Vagina (tissue), 2 donors: ENCODE data around the gene XPNPEP1.

ENCODE experiments used
- CTCF ChIP-seq, 3 experiments: fragments of 450-650 bp in 2 of 3; fragments of 200-600 bp in 1 of 3; sonication (generic) in 1 of 3; IDR thresholded peaks; one replicate each; pipeline ENCODE4 v1.5.1; 2017 to 2019; ENCODE audit warnings: antibody characterized with exemption in 3 of 3, mild to moderate bottlenecking in 2 of 3, moderate library complexity in 2 of 3
- POLR2A ChIP-seq, 2 donors: fragments of 450-650 bp; IDR thresholded peaks; one replicate each; pipeline ENCODE4 v1.6.1; 2017; ENCODE audit warnings: antibody characterized with exemption in 2 of 2, mild to moderate bottlenecking in 2 of 2, moderate library complexity in 2 of 2
- POLR2AphosphoS5 ChIP-seq, 2 donors: sonication (generic); formaldehyde crosslinking; IDR thresholded peaks; one replicate each; pipeline ENCODE4 v1.9.0; 2017; ENCODE audit warnings: antibody characterized with exemption in 2 of 2, mild to moderate bottlenecking in 2 of 2, low read depth in 1 of 2; ENCODE audit not compliant: insufficient read depth in 1 of 2

DNA sequence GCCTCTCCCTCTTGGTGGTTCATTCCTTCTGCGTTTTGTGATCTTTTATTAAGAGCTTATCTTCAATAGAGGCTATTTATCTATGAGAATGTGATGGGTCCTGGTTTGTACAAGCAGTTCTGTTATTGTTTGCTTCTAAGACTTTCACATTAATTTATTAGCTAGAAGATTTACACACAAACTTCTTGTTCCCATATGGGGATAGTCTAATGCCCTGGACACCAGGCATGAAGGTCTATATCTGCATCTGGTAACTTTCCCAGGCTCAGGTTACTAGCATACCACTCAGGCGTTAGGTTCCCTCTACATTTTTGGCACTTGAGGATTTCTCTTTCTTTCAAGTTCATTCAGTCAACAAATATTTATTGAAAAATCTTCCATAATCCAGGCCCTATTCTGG is 7.7 kb downstream of the XPNPEP1 start:
- TF ChIP-seq POLR2A (IDR thresholded peaks at IDR 0.05) (no peak), CTCF (IDR thresholded peaks at IDR 0.05) (no peak), POLR2AphosphoS5 (IDR thresholded peaks at IDR 0.05; ENCODE audit: insufficient read depth in 1 of 2, low read depth in 1 of 2) (no peak)
